Prostate gland (tissue), 2 donors: ENCODE measurements around the gene RPL10. TPM values are rescaled to one million over a fixed set of nuclear protein-coding genes. Genes with fewer than 3 reads are reported as not detected.
A peak's percentile ranks its signal among the peaks of the same experiment; 100 is the strongest.

Source experiments
- DNase-seq: peaks from one replicate; pipeline ENCODE4 v3.0.0-alpha.2; 2019; ENCODE audit warnings: low spot score
- H3K27ac ChIP-seq, 2 donors: fragments of 200-600 bp; sonication (generic); 2 replicates each; pipeline ENCODE4 v1.5.1; 2017 to 2019
- H3K27me3 ChIP-seq: fragments of 200-600 bp; sonication (generic); replicated peaks from 2 replicates; pipeline ENCODE4 v1.5.1; 2019; ENCODE audit not compliant: insufficient read depth
- H3K36me3 ChIP-seq, 2 donors: fragments of 200-600 bp; sonication (generic); 1 replicate in 1 of 2; 2 replicates in 1 of 2; pipeline versions ENCODE4 v1.5.1 to v1.8.1; 2017 to 2019
- H3K4me1 ChIP-seq: fragments of 200-600 bp; sonication (generic); replicated peaks from 2 replicates; pipeline ENCODE4 v1.5.1; 2019
- H3K4me3 ChIP-seq, 2 donors: fragments of 200-600 bp; sonication (generic); 2 replicates each; pipeline ENCODE4 v1.5.1; 2017 to 2019
- H3K9me3 ChIP-seq: fragments of 200-600 bp; sonication (generic); 2 replicates; pipeline ENCODE4 v1.5.1; 2017
- CTCF ChIP-seq, 4 experiments: fragments of 200-600 bp in 2 of 4; fragments of 450-650 bp in 2 of 4; sonication (generic) in 2 of 4; IDR thresholded peaks; 1 replicate in 3 of 4; 2 replicates in 1 of 4; pipeline ENCODE4 v1.5.1; 2016 to 2019; ENCODE audit warnings: antibody characterized with exemption in 4 of 4, mild to moderate bottlenecking in 2 of 4, moderate library complexity in 2 of 4
- POLR2A ChIP-seq: fragments of 450-650 bp; IDR thresholded peaks from one replicate; pipeline ENCODE4 v1.6.1; 2016; ENCODE audit warnings: antibody characterized with exemption, mild to moderate bottlenecking
- POLR2AphosphoS5 ChIP-seq: sonication (generic); formaldehyde crosslinking; IDR thresholded peaks from one replicate; pipeline ENCODE4 v1.6.1; 2017; ENCODE audit warnings: antibody characterized with exemption
- WGBS: methylation state at CpG from one replicate; pipeline ENCODE4 v1.1.5; 2018; 5-methylcytosine and 5-hydroxymethylcytosine counted together
- intact Hi-C: fragments of 100-400 bp; cut with DNase I; formaldehyde crosslinking; loops from one replicate; pipeline ENCODE4 v1.14.2; 2022
- total RNA-seq, 2 donors: library from RNA; depleted of rRNA; stranded (reverse); fragments of >200 nt; gene quantifications; one replicate each; pipeline ENCODE4 v1.1.0, GENCODE V29; 2016

RPL10 gene
- total RNA-seq, 2 donors from 2014 or later = 3,702 to 5,500 TPM

GRCh38 chrX:154365997-154366665, 32.0 kb upstream of the RPL10 start:
- no peaks in the 10 kb centered on the region for H3K36me3 ChIP-seq
- intact Hi-C loops = no loop called here

GRCh38 chrX:154366666-154367055, 31.5 kb upstream of the RPL10 start:
- Histone ChIP-seq H3K27me3 (no peaks in the 10 kb centered on the region), H3K4me1 (no peaks in the 10 kb centered on the region), H3K36me3 (no peaks in the 10 kb centered on the region), H3K9me3 (no peaks in the 10 kb centered on the region), H3K4me3 (no peak overlapping the region), H3K27ac (peak overlapping the region; percentile 51 to 87)
- 20% methylated on average over 1 of the region's 11 CpGs for WGBS
- intact Hi-C loops = no loop called here
- TF ChIP-seq POLR2A (no peak), POLR2AphosphoS5 (peak; percentile 70), CTCF (IDR thresholded peaks at IDR 0.05) (no peak)
- DNase-seq = peak; percentile 64

More at GRCh38 chrX:154365997-154366665, 32.0 kb upstream of the RPL10 start:
- TF ChIP-seq CTCF (IDR thresholded peaks at IDR 0.05) (no peak), POLR2A (no peak), POLR2AphosphoS5 (no peak)
- no peak for DNase-seq
- 79% methylated on average over 14 of the region's 32 CpGs for WGBS
- no peak overlapping the region for H3K4me3 ChIP-seq
- peak overlapping the region in 1 of 2 donors; percentile 87 for H3K27ac ChIP-seq
- no peaks in the 10 kb centered on the region for H3K27me3 ChIP-seq
- no peaks in the 10 kb centered on the region for H3K9me3 ChIP-seq
- H3K4me1 ChIP-seq = no peaks in the 10 kb centered on the region

- 69% methylated on average over 6 of the region's 31 CpGs for WGBS
- TF ChIP-seq POLR2AphosphoS5 = no peak
- no peak for TF ChIP-seq POLR2A
- TF ChIP-seq CTCF (IDR thresholded peaks at IDR 0.05) = no peak
- no peaks in the 10 kb centered on the region for H3K27me3 ChIP-seq
- DNase-seq = no peak
- peak overlapping the region in 1 of 2 donors; percentile 45 for H3K4me3 ChIP-seq
- H3K36me3 ChIP-seq = no peaks in the 10 kb centered on the region
- intact Hi-C loops = no loop called here
- H3K4me1 ChIP-seq = no peaks in the 10 kb centered on the region
- H3K9me3 ChIP-seq = no peaks in the 10 kb centered on the region
- H3K27ac ChIP-seq = peak overlapping the region; percentile 83 to 87
These were observed 30.5 kb upstream of the RPL10 start for GRCh38 chrX:154367474-154368308.

- intact Hi-C loops = no loop called here
- H3K27ac ChIP-seq = peak overlapping the region; percentile 83 to 87
- no peaks in the 10 kb centered on the region for H3K27me3 ChIP-seq
- TF ChIP-seq POLR2AphosphoS5 (peak; percentile 42), POLR2A (peak; percentile 39), CTCF (IDR thresholded peaks at IDR 0.05) (no peak)
- no peaks in the 10 kb centered on the region for H3K36me3 ChIP-seq
- no peaks in the 10 kb centered on the region for H3K4me1 ChIP-seq
- DNase-seq = peak; percentile 45
- no peaks in the 10 kb centered on the region for H3K9me3 ChIP-seq
- H3K4me3 ChIP-seq = peak overlapping the region; percentile 44 to 45
- WGBS = 2% methylated on average over 9 of the region's 16 CpGs
These were observed 29.3 kb upstream of the RPL10 start for GRCh38 chrX:154368630-154369448.
